CD4-positive, alpha-beta T cell (primary cell): ENCODE results near the gene PPP1R15A. TPM values are rescaled to one million over a fixed set of nuclear protein-coding genes. Genes with fewer than 3 reads are reported as not detected.
"Not testable (repeated sequence)": the region's sequence is repeated elsewhere in the genome, so short reads cannot be mapped to it uniquely, and the experiment has no call there.

ENCODE experiments used
- ATAC-seq: fragments of 200-7000 bp; cut with Tn5 transposase; one replicate; pipeline ENCODE4 v1.10.0; 2022; ENCODE audit warnings: mild to moderate bottlenecking; ENCODE audit not compliant: poor library complexity
- CTCF ChIA-PET: fragments of 350-600 bp; sonication (Branson Sonifier 250); formaldehyde crosslinking; loops from one replicate; lab custom pipeline; 2021; ENCODE audit warnings: antibody characterized with exemption, inconsistent platforms; lab: Charles Lee
- POLR2A ChIA-PET: fragments of 350-600 bp; sonication (Branson Sonifier 250); formaldehyde crosslinking; loops from one replicate; lab custom pipeline; 2021; ENCODE audit warnings: antibody characterized with exemption, inconsistent platforms; lab: Charles Lee
- DNase-seq, 14 experiments: peaks; one replicate each; pipeline ENCODE4 v3.0.0-alpha.2; 2013 to 2020; ENCODE audit warnings: mixed read lengths in 2 of 14
- H3K27ac ChIP-seq, 2 donors: one replicate each; pipeline versions ENCODE4 v1.5.1 to v1.7.0; 2013; ENCODE audit warnings: low read length in 2 of 2, low read depth in 1 of 2, mild to moderate bottlenecking in 1 of 2
- H3K27me3 ChIP-seq, 2 experiments: 1 replicate in 1 of 2; 2 replicates in 1 of 2; pipeline versions ENCODE4 v1.6.1 to v1.7.0; 2013; ENCODE audit warnings: low read length in 2 of 2, control low read depth in 1 of 2, mild to moderate bottlenecking in 1 of 2, moderate library complexity in 1 of 2; ENCODE audit not compliant: insufficient read depth in 2 of 2, control insufficient read depth in 1 of 2
- H3K36me3 ChIP-seq: one replicate; pipeline ENCODE4 v1.6.1; 2013; ENCODE audit warnings: low read length, control low read depth; ENCODE audit not compliant: insufficient read depth
- H3K4me1 ChIP-seq: one replicate; pipeline ENCODE4 v1.6.1; 2013; ENCODE audit warnings: low read length, control low read depth; ENCODE audit not compliant: insufficient read depth
- H3K4me3 ChIP-seq: one replicate; pipeline ENCODE4 v1.5.1; 2013; ENCODE audit warnings: mild to moderate bottlenecking, low read length, moderate library complexity
- H3K9me3 ChIP-seq, 2 experiments: 1 replicate in 1 of 2; 2 replicates in 1 of 2; pipeline versions ENCODE4 v1.6.1 to v1.7.0; 2013; ENCODE audit warnings: low read length in 2 of 2, mild to moderate bottlenecking in 2 of 2, control low read depth in 1 of 2, moderate library complexity in 1 of 2; ENCODE audit not compliant: control insufficient read depth in 1 of 2, insufficient read depth in 1 of 2
- H3K27ac Mint-ChIP-seq: one replicate; pipeline ENCODE4 v1.8.0; 2020; ENCODE audit warnings: mixed read lengths
- H3K27me3 Mint-ChIP-seq: one replicate; pipeline ENCODE4 v1.8.0; 2021; ENCODE audit warnings: mixed read lengths
- H3K36me3 Mint-ChIP-seq: one replicate; pipeline ENCODE4 v1.8.0; 2021; ENCODE audit warnings: low read depth, mixed read lengths
- H3K4me1 Mint-ChIP-seq: one replicate; pipeline ENCODE4 v1.8.0; 2021; ENCODE audit warnings: low read depth, mixed read lengths
- H3K4me3 Mint-ChIP-seq: one replicate; pipeline ENCODE4 v1.8.0; 2020; ENCODE audit warnings: mild to moderate bottlenecking, mixed read lengths
- H3K9me3 Mint-ChIP-seq: one replicate; pipeline ENCODE4 v1.8.0; 2020; ENCODE audit warnings: mixed read lengths
- CTCF ChIP-seq: fragments of 200-600 bp; IDR thresholded peaks from one replicate; pipeline ENCODE4 v1.8.0; 2022; ENCODE audit warnings: antibody characterized with exemption, mild to moderate bottlenecking
- intact Hi-C, 2 experiments: fragments of 100-400 bp; cut with DNase I in 1 of 2; cut with micrococcal nuclease in 1 of 2; formaldehyde crosslinking; loops; one replicate each; pipeline versions ENCODE4 v1.15.1 to v1.9.0; 2023 to 2025; cut with DNase I, micrococcal nuclease
- total RNA-seq, 174 experiments: library from RNA in 2 of 174; stranded (reverse) in 2 of 174; gene quantifications; one replicate each; pipeline ENCODE4 v1.2.3 and lab custom pipeline; 2021 to 2026

The PPP1R15A gene
- total RNA-seq, 2 experiments from 2014 or later, result 569 to 584 TPM

DNA sequence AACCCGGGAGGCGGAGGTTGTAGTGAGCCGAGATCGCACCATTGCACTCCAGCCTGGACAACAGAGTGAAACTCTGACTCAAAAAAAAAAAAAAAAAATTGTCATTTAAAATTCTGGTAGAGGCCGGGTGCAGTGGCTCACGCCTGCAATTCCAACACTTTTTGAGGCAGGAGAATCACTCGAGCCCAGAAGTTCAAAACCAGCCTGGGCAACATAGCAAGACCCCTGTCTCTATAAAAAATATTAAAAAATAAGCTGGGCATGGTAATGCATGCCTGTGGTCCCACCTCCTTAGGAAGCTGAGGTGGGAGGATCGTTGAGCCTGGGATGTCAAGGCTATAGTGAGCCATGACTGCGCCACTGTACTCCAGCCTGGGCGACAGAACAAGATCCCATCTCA lies 34.1 kb downstream of the PPP1R15A start:
- ATAC-seq (no peak), DNase-seq (no peak)
- CTCF ChIA-PET, result interaction anchor here (0.6 kb wide), 1 partner anchor 31 kb away, joined by 3 read pairs; no protein-coding TSS in a partner anchor
- no peak overlapping the region for H3K27ac Mint-ChIP-seq
- no peaks in the 10 kb centered on the region for H3K9me3 ChIP-seq
- TF ChIP-seq CTCF, result no peak
- no peak overlapping the region for H3K27ac ChIP-seq
- H3K4me3 ChIP-seq, result no peak overlapping the region
- H3K4me3 Mint-ChIP-seq, result no peak overlapping the region
- intact Hi-C loops, result no loop called here
- POLR2A ChIA-PET, result no interaction called here
- H3K9me3 Mint-ChIP-seq, result no peaks in the 10 kb centered on the region
- H3K27me3 Mint-ChIP-seq, result no peaks in the 10 kb centered on the region
- no peaks in the 10 kb centered on the region for H3K27me3 ChIP-seq
- H3K36me3 ChIP-seq, result peaks cover 58% of the 10 kb centered on the region
- peaks cover 15% of the 10 kb centered on the region for H3K4me1 ChIP-seq
- H3K4me1 Mint-ChIP-seq, result peaks cover 11% of the 10 kb centered on the region
- H3K36me3 Mint-ChIP-seq, result peaks cover 70% of the 10 kb centered on the region

- ChIA-PET POLR2A (no interaction called here), CTCF (no interaction called here)
- Mint-ChIP-seq H3K27me3 (no peaks in the 10 kb centered on the region), H3K4me1 (peaks cover 1% of the 10 kb centered on the region), H3K36me3 (peaks cover 72% of the 10 kb centered on the region), H3K27ac (no peak overlapping the region), H3K9me3 (no peaks in the 10 kb centered on the region), H3K4me3 (no peak overlapping the region)
- H3K27me3 ChIP-seq, result no peaks in the 10 kb centered on the region
- H3K9me3 ChIP-seq, result no peaks in the 10 kb centered on the region
- H3K27ac ChIP-seq, result no peak overlapping the region
- H3K4me3 ChIP-seq, result no peak overlapping the region
- DNase-seq (no peak), ATAC-seq (no peak)
- intact Hi-C loops, result no loop called here
- H3K4me1 ChIP-seq, result peaks cover 2% of the 10 kb centered on the region
- peaks cover 61% of the 10 kb centered on the region for H3K36me3 ChIP-seq
- TF ChIP-seq CTCF, result no peak
These were observed 35.5 kb downstream of the PPP1R15A start for GRCh38 chr19:48907671-48908070.

GRCh38 chr19:48909424-48910077 lies 37.3 kb downstream of the PPP1R15A start:
- ATAC-seq, H3K27me3 ChIP-seq, H3K27ac Mint-ChIP-seq, H3K9me3 Mint-ChIP-seq, H3K4me1 Mint-ChIP-seq, intact Hi-C loops, H3K4me3 Mint-ChIP-seq, POLR2A ChIA-PET, H3K27ac ChIP-seq, H3K9me3 ChIP-seq, H3K4me1 ChIP-seq, DNase-seq, H3K27me3 Mint-ChIP-seq, H3K4me3 ChIP-seq, CTCF ChIA-PET: not testable (repeated sequence)
- peaks cover 81% of the 10 kb centered on the region for H3K36me3 Mint-ChIP-seq
- peaks cover 75% of the 10 kb centered on the region for H3K36me3 ChIP-seq

DNA sequence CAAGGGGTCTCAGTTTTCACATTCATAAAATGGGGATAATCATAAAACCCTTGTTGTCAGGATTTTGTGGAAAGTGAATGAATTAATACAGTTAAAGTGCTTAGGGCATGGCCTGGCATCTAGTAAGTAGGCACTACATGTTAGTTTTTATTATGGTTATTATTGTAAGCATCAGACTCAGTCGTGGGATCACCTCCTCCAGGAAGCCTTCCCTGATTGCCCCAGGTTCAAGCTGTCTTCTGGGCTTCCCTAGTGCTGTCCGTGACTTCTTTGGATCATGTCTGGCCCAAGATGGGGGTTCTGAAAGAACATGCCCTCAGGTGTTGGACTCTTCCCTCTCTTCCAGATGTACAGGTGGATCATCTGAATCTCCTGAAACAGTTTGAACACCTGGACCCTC lies 38.6 kb downstream of the PPP1R15A start:
- H3K4me3 Mint-ChIP-seq, result no peak overlapping the region

More for the DNA sequence above, 38.6 kb downstream of the PPP1R15A start:
- H3K27ac ChIP-seq, result no peak overlapping the region
- H3K27me3 ChIP-seq, result no peaks in the 10 kb centered on the region
- DNase-seq (no peak), ATAC-seq (no peak)
- H3K4me1 ChIP-seq, result no peaks in the 10 kb centered on the region
- TF ChIP-seq CTCF, result no peak
- no peak overlapping the region for H3K27ac Mint-ChIP-seq
- no peak overlapping the region for H3K4me3 ChIP-seq
- no peaks in the 10 kb centered on the region for H3K9me3 Mint-ChIP-seq
- H3K27me3 Mint-ChIP-seq, result no peaks in the 10 kb centered on the region
- H3K9me3 ChIP-seq, result no peaks in the 10 kb centered on the region
- H3K36me3 ChIP-seq, result peaks cover 69% of the 10 kb centered on the region
- H3K4me1 Mint-ChIP-seq, result no peaks in the 10 kb centered on the region
- ChIA-PET CTCF (no interaction called here), POLR2A (no interaction called here)
- intact Hi-C loops, result no loop called here
- peaks cover 73% of the 10 kb centered on the region for H3K36me3 Mint-ChIP-seq
